PC-3 (cell line): Measurements from ENCODE around the gene NTM.
"Not testable (repeated sequence)": the region's sequence is repeated elsewhere in the genome, so short reads cannot be mapped to it uniquely, and the experiment has no call there.

ENCODE experiments used
- EZH2 ChIP-seq: fragments of 300-600 bp; sonication (generic); IDR thresholded peaks from one replicate; pipeline ENCODE4 v1.6.1; 2017; ENCODE audit warnings: antibody characterized with exemption, mild to moderate bottlenecking, low read length; ENCODE audit not compliant: unreplicated experiment
- TF ChIP-seq, protein P1 (sequence below): fragments of 300-600 bp; sonication (generic); conservative IDR thresholded peaks from 2 replicates; pipeline ENCODE4 v1.5.1; 2017; ENCODE audit warnings: antibody characterized with exemption, low read depth, mild to moderate bottlenecking, low read length

DNA sequence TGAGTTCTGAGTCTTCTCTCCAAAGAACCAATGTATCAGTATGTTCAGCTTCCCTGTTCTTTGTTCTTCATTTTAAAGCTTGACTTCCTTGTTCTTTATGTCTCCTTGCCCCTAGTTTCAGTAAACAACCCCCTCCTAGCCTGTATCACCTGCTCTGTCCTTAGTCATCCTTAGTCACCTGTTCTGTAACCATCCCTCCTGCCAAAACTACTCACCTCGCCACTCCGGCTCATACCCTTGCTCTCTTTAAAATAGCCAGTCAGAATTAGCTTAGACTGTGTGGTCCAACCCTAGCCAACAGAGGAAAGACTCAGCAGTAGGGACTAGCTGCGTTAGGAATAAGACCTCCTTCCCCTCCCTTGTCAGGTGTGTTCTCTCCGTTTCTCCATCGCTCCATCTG is 127.3 kb downstream of the NTM start:
- TF ChIP-seq EZH2: not testable (repeated sequence)
- TF ChIP-seq, protein P1, sequence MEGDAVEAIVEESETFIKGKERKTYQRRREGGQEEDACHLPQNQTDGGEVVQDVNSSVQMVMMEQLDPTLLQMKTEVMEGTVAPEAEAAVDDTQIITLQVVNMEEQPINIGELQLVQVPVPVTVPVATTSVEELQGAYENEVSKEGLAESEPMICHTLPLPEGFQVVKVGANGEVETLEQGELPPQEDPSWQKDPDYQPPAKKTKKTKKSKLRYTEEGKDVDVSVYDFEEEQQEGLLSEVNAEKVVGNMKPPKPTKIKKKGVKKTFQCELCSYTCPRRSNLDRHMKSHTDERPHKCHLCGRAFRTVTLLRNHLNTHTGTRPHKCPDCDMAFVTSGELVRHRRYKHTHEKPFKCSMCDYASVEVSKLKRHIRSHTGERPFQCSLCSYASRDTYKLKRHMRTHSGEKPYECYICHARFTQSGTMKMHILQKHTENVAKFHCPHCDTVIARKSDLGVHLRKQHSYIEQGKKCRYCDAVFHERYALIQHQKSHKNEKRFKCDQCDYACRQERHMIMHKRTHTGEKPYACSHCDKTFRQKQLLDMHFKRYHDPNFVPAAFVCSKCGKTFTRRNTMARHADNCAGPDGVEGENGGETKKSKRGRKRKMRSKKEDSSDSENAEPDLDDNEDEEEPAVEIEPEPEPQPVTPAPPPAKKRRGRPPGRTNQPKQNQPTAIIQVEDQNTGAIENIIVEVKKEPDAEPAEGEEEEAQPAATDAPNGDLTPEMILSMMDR: not testable (repeated sequence)
